ENCODE data around the gene IQGAP2. TPM values are rescaled to one million over a fixed set of nuclear protein-coding genes. Genes with fewer than 3 reads are reported as not detected.

IQGAP2 gene
- total RNA-seq, 4 donors from 2014 or later: 22.6 to 63.9 (median 28.3) TPM

GRCh38 chr5:76692651-76693050 lies 289.6 kb downstream of the IQGAP2 start:
- no peak for ATAC-seq (ENCODE audit: low FRiP score)
- TF ChIP-seq CTCF (IDR thresholded peaks at IDR 0.05): no peak
- DNase-seq (ENCODE audit: low spot score): no peak

- TF ChIP-seq CTCF (IDR thresholded peaks at IDR 0.05): no peak
- ATAC-seq (ENCODE audit: low FRiP score) (no peak), DNase-seq (ENCODE audit: low spot score) (no peak)
Measured at GRCh38 chr5:76693141-76693540, 290.1 kb downstream of the IQGAP2 start.

- DNase-seq (ENCODE audit: low spot score): no peak
- ATAC-seq (ENCODE audit: low FRiP score): no peak
- no peak for TF ChIP-seq CTCF (IDR thresholded peaks at IDR 0.05)
Measured at GRCh38 chr5:76694317-76694716, 291.2 kb downstream of the IQGAP2 start.

GRCh38 chr5:76695346-76695745 lies 292.3 kb downstream of the IQGAP2 start:
- no peak for ATAC-seq (ENCODE audit: low FRiP score)
- DNase-seq (ENCODE audit: low spot score): no peak
- TF ChIP-seq CTCF (IDR thresholded peaks at IDR 0.05): no peak

GRCh38 chr5:76696251-76696650 lies 293.2 kb downstream of the IQGAP2 start:
- no peak for ATAC-seq (ENCODE audit: low FRiP score)
- no peak for DNase-seq (ENCODE audit: low spot score)
- no peak for TF ChIP-seq CTCF (IDR thresholded peaks at IDR 0.05)

GRCh38 chr5:76697670-76698069 lies 294.6 kb downstream of the IQGAP2 start:
- ATAC-seq (ENCODE audit: low FRiP score): no peak
- DNase-seq (ENCODE audit: low spot score): no peak
- TF ChIP-seq CTCF (IDR thresholded peaks at IDR 0.05): no peak

- DNase-seq (ENCODE audit: low spot score) (no peak), ATAC-seq (ENCODE audit: low FRiP score) (no peak)
- TF ChIP-seq CTCF (IDR thresholded peaks at IDR 0.05): no peak
Measured at GRCh38 chr5:76700571-76700970, 297.5 kb downstream of the IQGAP2 start.

Data from omental fat pad (tissue), 4 donors.